HEK293T (cell line): Measurements from ENCODE around the gene TMEM150C.

Source experiments
- CTCF ChIA-PET: fragments of 350-600 bp; formaldehyde crosslinking; extraction: SDS; loops from one replicate; lab custom pipeline; 2021; ENCODE audit warnings: antibody characterized with exemption, inconsistent platforms; lab: Yijun Ruan, JAX
- POLR2A ChIA-PET: fragments of 350-600 bp; formaldehyde crosslinking; extraction: SDS; loops from one replicate; lab custom pipeline; 2020; ENCODE audit warnings: antibody characterized with exemption, inconsistent platforms; lab: Yijun Ruan, JAX
- DNase-seq: peaks from one replicate; pipeline ENCODE4 v3.0.0; 2012; ENCODE audit warnings: mixed read lengths; ENCODE audit errors: extremely low spot score
- ARNT ChIP-seq: fragments of 450-650 bp; IDR thresholded peaks from 2 replicates; pipeline ENCODE4 v1.6.1; 2017; ENCODE audit warnings: mild to moderate bottlenecking
- BHLHE40 ChIP-seq: fragments of 450-650 bp; IDR thresholded peaks from 2 replicates; pipeline ENCODE4 v1.6.1; 2016; ENCODE audit warnings: mild to moderate bottlenecking, moderate library complexity, borderline replicate concordance
- CTBP1 ChIP-seq: fragments of 450-650 bp; IDR thresholded peaks from 2 replicates; pipeline ENCODE4 v1.6.1; 2016; ENCODE audit warnings: borderline replicate concordance
- ELF4 ChIP-seq: fragments of 450-650 bp; IDR thresholded peaks from 2 replicates; pipeline ENCODE4 v1.6.1; 2017; ENCODE audit warnings: antibody characterized with exemption
- FOXA1 ChIP-seq: fragments of 450-650 bp; IDR thresholded peaks from 2 replicates; pipeline ENCODE4 v1.6.1; 2016; ENCODE audit warnings: mild to moderate bottlenecking
- FOXK2 ChIP-seq: fragments of 450-650 bp; IDR thresholded peaks from 2 replicates; pipeline ENCODE4 v1.6.1; 2016; ENCODE audit warnings: mild to moderate bottlenecking
- FOXM1 ChIP-seq: fragments of 450-650 bp; IDR thresholded peaks from 2 replicates; pipeline ENCODE4 v1.6.1; 2017; ENCODE audit warnings: mild to moderate bottlenecking, borderline replicate concordance
- L3MBTL2 ChIP-seq: fragments of 450-650 bp; conservative IDR thresholded peaks from 2 replicates; pipeline ENCODE4 v1.6.1; 2016; ENCODE audit warnings: mild to moderate bottlenecking
- LEF1 ChIP-seq: fragments of 450-650 bp; IDR thresholded peaks from 2 replicates; pipeline ENCODE4 v1.6.1; 2017; ENCODE audit warnings: mild to moderate bottlenecking, borderline replicate concordance
- NFRKB ChIP-seq: fragments of 450-650 bp; IDR thresholded peaks from 2 replicates; pipeline ENCODE4 v1.6.1; 2016; ENCODE audit warnings: mild to moderate bottlenecking, moderate library complexity
- SP1 ChIP-seq: fragments of 450-650 bp; IDR thresholded peaks from 2 replicates; pipeline ENCODE4 v1.6.1; 2017
- SUZ12 ChIP-seq: fragments of 450-650 bp; IDR thresholded peaks from 2 replicates; pipeline ENCODE4 v1.6.1; 2016; ENCODE audit warnings: mild to moderate bottlenecking
- TARDBP ChIP-seq: fragments of 450-650 bp; IDR thresholded peaks from 2 replicates; pipeline ENCODE4 v1.6.1; 2016
- ZNF384 ChIP-seq: fragments of 450-650 bp; IDR thresholded peaks from 2 replicates; pipeline ENCODE4 v1.6.1; 2016
- TF ChIP-seq, protein P1 (sequence below): fragments of 450-650 bp; IDR thresholded peaks from 2 replicates; pipeline ENCODE4 v1.6.1; 2016

TMEM150C gene

DNA sequence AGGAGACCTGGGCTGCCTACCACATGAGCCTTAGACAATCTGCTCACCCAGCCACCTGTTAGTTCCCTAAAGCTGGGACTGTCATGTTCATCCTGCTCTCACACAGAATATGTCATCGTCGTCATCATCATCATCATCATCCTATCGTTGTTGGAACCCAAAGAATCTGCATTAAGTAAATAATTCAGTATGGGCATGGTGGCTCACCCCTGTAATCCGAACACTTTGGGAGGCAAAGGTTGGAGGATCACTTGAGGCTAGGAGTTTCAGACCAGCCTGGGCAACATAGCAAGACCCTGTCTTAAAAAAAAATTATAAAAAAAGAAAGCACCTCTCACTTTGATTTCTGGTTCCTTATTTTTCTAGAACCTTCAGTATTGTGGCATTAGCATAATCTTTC, 125.0 kb downstream of the TMEM150C start:
- no peak for TF ChIP-seq FOXK2
- no peak for TF ChIP-seq BHLHE40
- TF ChIP-seq L3MBTL2: no peak
- TF ChIP-seq NFRKB: no peak
- TF ChIP-seq TARDBP: no peak
- no peak for TF ChIP-seq CTBP1
- no peak for TF ChIP-seq ARNT
- TF ChIP-seq SUZ12: no peak
- TF ChIP-seq, protein P1, sequence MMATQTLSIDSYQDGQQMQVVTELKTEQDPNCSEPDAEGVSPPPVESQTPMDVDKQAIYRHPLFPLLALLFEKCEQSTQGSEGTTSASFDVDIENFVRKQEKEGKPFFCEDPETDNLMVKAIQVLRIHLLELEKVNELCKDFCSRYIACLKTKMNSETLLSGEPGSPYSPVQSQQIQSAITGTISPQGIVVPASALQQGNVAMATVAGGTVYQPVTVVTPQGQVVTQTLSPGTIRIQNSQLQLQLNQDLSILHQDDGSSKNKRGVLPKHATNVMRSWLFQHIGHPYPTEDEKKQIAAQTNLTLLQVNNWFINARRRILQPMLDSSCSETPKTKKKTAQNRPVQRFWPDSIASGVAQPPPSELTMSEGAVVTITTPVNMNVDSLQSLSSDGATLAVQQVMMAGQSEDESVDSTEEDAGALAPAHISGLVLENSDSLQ: no peak
- no peak for TF ChIP-seq FOXM1
- no peak for DNase-seq
- ChIA-PET POLR2A (interaction anchor here (0.8 to 1.1 kb wide), 2 partner anchors 8 to 9 kb away, joined by 3 to 11 read pairs; no protein-coding TSS in a partner anchor), CTCF (interaction anchor here (1.1 kb wide), 1 partner anchor 302 kb away, joined by 3 read pairs; no protein-coding TSS in a partner anchor)

DNA sequence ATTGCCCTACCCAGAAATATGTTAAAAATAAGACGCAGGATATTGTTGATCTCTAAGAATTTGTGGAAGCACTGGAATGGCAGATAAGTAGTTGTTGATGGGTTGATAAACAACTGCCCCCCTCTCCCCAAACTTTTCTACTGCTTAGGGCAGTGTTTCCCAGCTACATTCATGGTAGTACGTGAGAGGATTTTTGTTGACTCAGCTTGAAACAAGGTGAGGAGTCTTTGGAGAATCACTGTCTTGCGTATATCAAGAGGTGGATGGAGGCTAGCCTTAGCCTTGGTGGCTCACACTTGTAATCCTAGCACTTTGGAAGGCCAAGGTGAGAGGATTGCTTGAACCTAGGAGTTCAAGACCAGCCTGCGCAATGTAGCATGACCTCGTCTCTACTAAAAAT, 125.7 kb downstream of the TMEM150C start:
- POLR2A ChIA-PET: no interaction called here
- TF ChIP-seq SP1 (no peak), TARDBP (no peak)
- CTCF ChIA-PET: no interaction called here
- DNase-seq: no peak

GRCh38 chr4:82434949-82435348, 126.8 kb downstream of the TMEM150C start:
- TF ChIP-seq ZNF384 (no peak), FOXA1 (no peak)
- no peak for DNase-seq
- CTCF ChIA-PET: interaction anchor here (0.6 kb wide), 1 partner anchor 299 kb away, joined by 5 read pairs; no protein-coding TSS in a partner anchor
- POLR2A ChIA-PET: no interaction called here

GRCh38 chr4:82433791-82434190, 128.0 kb downstream of the TMEM150C start:
- ChIA-PET POLR2A (no interaction called here), CTCF (no interaction called here)
- TF ChIP-seq TARDBP: no peak
- no peak for TF ChIP-seq NFRKB
- TF ChIP-seq SP1: no peak
- no peak for TF ChIP-seq ZNF384
- TF ChIP-seq, protein P1: no peak
- no peak for TF ChIP-seq LEF1
- TF ChIP-seq ELF4: no peak
- DNase-seq: no peak
